Iris pigment epithelial cell (primary cell): Measurements from ENCODE around the gene SLC38A8.
A peak's percentile ranks its signal among the peaks of the same experiment; 100 is the strongest.

Experiments used
- DNase-seq: peaks from one replicate; pipeline ENCODE4 v3.0.0-alpha.2; 2011; ENCODE audit warnings: low read depth

Gene SLC38A8

DNA sequence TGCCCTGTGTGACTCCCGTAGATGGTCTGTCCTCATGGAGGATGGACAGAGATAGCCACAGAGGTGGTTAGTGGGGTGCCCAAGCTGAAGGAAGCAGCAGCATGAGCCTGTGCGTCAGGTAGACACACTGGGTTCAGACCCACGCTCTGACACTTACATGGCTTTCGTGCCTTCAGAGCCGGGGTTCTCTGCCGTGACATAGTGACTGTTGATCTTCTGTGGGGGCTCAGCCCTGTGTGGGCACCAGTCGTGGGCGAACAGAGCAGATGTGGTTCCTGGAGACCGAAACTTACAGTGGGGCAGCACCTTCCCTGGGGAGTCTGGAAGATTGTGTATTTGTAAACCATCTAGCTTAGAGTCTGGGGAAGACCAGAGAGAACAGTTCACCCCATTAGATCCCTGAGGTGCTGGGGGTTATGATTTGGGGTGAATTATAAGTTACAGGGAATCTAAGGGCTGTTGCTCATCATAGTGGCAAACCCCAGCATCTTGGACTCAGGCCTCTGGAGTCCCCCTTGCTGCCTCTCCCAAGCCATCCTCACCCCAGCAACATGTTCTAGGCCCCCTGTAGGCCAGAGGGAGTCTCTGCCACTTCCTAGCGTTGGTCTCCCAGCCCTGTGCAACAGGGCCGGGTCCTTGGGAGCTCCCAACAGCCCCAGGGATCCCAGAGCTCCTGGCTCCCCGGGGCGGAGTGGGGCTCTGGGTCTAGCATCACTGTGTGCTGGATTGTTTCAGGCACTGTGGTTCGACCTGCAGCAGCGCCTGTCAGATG lies 45.9 kb downstream of the SLC38A8 start:
- DNase-seq: no peak

DNA sequence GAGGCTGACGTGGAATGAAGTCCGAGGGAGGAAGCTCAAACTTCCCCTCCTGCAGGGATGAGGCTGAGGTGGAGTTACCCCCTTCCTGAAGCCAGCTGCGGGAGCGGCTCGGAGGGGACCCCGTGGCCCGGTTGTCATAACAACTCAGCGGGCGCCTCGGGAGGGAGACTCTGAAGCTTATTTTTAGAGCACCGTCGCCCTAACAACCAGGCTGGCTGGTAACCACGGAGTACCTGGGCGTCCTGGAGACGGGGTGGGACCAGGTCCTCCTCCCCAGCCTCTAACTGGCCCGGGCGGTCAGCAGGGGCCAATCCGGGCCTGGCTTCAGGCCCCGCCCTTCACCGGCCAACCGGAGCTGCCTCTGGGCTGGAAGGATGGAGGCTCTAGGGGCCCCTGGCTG lies 46.8 kb downstream of the SLC38A8 start:
- DNase-seq: peak; percentile 40

DNA sequence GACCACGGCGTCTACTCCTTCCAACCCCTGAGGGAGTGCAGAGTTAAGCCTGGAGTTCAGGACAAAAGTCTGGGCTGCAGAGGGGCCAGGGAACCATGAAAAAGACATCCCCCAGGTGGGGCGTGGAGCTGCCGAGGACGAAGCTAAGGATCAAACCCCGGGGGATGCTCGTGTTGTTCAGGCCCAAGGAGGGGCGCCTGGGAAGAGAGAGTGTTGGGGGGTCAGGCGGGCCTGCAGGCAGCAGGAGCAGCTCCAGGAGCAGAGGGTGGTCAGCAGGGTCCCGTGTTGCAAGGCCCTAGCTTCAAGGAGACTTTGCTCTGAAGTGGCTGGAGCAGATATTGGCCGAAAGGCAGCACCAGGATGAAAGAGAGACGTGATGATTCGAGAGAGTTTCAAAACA lies 47.9 kb downstream of the SLC38A8 start:
- peak; percentile 10 for DNase-seq

DNA sequence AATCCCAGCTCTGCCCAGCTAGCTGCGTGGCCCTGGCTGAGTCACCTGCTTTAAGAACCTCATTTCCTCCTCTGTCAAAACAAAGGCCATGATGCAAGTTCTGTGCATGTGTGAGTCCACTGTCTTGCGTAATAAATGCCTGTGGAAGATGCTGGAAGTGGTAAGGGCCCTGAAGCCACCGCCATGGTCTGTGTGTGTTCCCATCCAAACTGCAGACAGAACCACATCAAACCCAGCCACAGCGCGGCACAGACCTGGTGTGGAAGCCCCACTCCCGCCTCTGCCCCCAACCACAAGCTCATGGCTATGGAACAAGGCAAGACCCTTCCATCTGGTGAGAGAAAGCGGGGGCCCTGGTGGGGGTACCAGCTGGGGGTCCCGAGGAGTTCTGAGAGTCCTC lies 48.5 kb downstream of the SLC38A8 start:
- DNase-seq: peak; percentile 98

DNA sequence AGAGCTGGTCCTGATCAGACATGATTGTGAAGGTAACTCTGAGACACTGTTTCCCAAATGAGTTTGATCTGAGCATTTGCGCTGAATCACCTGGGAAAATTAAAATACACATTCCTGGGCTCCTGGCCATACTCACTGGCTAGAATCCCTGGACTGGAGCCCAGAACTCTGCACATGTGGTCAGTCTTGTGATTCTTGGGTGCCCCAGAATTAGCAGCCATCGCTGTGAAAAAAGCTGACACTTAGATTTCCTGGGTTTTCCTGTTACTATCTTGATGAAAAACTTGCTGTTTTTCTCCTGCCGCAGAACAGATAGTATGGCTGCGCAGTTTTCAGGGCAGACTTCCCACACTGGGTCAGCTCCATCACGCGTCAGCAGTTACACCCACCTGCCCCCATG lies 50.0 kb downstream of the SLC38A8 start:
- DNase-seq: peak; percentile 87

DNA sequence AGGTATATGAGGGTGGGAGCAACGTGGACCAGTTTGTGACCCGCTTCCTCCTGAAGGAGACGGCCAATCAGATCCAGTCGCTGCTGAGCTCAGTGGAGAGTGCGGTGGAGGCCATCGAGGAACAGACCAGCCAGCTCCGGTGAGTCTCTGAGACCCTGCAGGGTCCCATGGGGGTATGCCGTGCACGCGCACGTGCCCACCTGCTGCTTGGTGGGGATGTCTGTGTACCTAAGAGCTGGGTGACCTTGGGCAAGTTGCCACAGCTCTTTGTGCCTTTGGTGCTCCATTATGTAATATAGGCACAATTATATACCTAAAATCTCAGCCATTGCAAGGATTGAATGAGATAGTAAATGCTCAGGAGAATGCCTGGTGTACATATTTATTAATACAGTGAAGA lies 52.1 kb downstream of the SLC38A8 start:
- DNase-seq: no peak

DNA sequence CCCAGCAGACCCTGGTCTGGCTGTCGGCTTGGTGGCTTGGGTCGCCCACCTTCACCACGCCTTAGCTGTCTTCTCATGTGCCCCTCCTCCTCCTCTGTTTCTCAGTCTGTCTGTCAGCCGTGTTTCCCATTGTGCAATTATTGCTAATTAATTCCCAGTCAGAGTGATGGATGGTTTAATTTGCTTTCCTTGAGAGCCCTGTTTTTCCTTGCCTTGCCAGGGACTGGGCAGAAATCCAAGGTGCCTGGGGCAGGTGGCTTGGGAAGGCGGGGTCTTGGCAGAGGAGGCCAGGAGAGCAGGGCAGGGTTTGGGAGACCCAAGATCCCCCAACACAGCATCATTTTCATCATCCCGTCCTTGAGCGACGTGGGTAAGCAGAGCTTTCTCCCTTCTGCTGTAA lies 53.3 kb downstream of the SLC38A8 start:
- DNase-seq: no peak

DNA sequence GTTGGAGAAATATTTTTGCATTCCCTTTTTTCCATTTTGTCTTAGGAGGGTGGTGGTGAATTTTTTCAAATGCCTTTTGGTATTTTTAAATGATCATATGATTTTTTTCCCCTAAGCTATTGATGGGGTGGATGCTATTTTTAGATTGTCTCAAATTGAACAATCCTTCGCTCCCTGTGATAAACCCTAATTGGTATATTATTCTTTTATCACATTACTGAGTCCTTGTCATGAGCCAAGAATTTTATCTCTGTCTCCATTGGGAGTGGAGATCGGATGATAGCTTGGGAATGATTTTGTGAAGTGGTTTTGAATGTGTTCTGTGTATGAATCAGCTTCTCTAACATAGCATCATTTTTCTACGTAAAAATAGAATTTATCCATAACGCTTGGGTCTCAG lies 59.1 kb downstream of the SLC38A8 start:
- DNase-seq: no peak

DNA sequence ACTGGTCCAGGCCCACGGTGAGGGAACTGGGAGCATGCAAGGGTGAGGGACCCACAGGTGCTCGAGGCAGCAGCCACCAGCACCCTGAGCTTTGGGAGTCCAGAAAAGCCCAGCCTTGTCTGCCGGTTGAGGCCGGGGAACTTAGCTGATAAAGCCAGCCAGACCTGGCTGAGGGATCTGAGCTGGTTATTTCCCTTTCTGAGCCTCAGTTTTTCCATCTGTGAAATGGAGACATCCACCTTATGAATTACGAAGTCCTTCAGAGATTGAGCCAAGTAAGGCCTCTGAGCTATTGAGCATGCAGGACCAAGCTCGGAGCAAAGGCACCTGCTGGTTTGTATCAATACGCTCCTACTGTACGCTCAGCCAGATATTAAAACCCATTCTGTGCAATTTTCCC lies 60.8 kb downstream of the SLC38A8 start:
- no peak for DNase-seq

DNA sequence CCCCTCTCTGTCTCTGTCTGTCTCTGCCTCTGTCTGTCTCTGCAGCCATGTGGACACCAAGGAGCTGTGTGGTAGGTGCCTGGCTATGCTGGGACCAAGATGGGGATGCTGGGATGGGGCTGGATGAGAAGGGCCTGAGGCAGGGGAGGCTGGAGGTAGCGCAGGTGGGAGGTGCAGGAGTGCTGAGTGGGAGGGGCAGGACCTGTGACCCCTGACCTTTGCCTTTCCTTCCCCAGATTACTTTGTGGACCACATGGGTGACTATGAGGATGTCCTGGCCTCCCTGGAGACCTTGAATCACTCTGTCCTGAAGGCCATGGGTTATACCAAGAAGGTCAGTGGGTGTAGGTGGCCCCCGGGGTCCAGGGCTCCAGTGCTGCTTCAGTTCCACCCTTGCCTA lies 61.8 kb downstream of the SLC38A8 start:
- DNase-seq: no peak

DNA sequence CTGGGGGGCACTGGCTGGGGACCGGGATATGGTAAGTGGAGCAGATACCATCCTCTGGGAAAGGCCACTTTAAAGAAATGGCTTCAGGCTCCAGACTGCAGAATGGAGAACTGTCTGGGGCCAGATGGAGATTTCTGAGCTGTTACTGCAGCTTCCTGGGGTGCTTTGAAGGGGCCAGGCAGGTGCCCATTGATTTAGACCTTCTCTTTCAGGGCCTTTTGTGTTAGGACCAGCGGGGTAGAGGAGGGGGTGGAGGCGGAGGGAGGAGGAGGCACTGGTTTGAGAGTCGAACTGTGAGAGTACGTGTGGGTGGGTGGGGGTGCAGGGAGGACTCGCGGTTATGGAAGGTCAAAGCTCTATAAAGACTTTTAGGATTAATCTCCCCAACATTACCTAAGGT lies 63.2 kb downstream of the SLC38A8 start:
- no peak for DNase-seq

DNA sequence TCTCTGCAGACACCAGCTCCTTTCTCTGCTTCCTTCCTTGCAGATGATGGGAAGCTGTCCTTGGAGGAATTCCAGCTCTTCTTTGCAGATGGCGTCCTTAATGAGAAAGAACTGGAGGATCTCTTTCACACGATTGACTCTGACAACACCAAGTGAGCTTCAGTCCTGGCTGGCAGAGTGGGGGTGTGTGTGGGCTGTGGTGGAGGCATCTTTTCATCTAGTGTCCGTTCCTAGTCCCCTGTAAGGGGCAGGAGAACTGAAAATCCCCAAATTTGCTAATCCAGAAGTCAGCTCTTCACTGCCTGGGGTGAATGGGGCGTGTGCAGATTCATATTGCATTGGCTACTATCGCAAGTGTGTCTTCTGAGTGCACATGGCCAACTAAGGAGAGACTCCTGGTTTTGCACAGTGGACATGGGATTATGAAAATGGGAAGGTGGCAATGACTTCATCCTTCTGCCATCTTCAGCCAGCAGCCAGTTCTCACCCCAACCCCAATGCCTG lies 64.1 kb downstream of the SLC38A8 start:
- no peak for DNase-seq

DNA sequence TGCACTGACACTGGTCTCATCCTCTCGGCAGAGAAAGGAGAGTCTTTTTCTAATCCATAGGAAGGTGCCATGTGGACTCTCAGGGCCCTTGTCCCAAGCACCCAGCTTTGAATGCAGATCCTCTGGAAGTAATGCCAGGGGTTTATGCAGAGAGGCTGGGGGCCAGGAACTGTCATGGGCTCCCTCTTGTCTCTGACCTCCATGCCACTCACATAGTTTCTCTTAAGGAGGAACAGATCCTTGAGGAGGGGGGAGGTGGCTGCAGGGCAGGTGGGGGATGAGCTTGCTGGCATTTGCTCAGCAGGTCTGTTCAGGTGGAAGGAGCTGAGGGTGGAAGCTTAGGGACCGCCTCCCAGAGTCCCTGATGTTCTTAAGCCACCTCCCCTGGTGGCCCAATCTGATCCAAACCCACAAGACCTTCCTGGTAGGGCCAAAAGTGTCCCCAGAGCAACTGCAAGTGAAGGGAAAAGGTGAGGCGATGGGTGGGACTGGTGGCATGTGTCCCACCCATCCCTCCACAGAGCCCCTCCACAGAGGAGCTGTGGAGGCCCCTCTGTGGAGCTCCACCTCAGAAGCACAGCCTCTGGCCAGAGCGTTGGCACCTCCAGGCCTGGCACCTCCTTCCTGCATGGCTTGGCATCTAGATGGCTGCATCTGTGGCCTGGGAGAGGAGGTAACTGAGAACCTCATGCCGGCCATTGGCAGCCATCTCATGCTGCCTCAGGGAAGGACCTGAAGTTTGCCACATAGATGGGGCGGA lies 65.4 kb downstream of the SLC38A8 start:
- no peak for DNase-seq

DNA sequence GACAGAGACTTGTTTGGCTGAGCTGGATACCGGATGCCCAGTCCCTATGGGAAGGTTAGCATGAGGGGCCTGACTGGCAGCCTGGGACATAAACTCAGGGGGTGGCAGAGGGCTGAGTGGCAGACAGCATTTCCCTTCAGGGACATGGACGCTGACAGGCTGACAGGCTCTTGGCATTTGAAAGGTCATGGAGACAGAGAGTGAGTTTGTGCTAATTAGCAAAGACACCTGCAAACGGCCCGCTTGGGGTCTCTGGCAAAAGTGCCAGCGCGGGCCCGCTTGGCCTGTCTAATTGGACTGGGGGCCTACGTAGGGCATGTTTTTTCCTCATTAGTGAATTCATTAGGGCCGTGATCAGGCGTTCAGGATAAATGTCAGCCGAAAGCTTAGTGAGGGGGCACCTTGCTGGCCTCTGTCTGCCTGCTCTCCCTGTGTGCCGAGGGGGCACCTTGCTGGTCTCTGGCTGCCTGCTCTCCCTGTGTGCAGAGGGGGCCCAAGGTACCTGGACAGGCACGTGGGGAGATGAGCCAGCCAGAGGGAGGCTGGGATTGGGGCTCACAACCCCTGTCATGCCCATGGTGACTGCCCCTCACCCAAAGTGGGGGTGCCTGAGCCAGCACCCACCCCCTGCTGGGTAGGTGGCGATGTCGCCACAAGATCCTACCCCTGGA lies 66.9 kb downstream of the SLC38A8 start:
- no peak for DNase-seq

DNA sequence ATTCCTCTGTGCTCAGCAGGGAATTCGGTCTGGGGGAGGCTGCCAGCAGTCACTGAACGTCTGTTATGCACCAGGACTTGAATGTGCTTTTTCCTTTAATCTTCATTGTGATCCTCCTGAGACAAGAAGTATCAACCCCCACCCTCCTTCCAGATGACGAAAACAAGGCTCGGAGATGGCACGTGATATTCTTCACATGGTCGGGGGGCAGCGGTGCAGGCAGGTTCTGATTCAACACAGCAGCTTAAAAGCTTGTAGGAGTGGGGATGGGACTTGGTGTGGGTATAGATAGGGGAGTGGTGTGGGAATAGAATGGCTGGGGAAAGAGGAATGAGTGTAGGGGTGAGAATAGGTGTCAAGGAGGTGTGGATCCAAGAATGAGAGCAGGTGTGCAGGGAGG lies 68.1 kb downstream of the SLC38A8 start:
- DNase-seq: no peak

DNA sequence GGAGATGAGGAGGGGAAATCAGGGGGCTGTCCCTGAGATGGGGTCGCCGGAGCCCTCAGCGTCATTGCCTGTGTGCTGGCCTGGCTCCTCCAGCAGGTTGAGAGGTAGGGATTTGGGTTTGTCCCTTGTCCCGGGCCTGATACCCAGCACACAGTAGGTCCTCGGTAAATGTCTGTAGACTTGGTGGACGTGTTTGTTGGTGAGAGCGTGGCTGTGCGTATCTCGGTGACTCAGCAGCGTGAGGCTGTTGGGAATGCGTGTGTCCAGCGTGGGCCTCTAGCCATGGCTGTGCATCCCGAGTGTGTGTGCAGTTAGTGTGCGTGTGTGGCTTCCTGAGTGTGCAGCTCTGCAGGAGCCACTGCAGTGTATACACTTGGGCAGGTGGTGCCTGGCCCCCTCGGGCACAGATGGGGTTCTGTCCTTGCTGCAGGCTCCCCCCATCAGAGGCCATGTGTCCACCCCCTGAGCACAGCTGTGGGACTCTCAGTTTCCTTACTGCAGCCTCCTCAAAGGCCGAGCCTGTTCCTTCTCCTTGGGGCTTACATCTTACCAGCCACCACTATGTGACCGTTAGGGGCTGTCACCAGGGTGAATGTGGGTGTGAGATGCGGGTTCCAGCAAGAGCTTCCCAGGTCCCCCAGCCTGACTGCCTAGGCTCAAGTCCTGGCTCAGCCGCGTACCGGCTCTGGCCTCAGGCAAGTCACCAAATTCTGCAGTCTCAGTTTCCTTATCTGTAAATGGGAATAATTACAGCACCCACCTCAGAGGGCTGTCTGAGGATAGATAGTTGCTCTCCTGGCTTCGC lies 68.8 kb downstream of the SLC38A8 start:
- no peak for DNase-seq

DNA sequence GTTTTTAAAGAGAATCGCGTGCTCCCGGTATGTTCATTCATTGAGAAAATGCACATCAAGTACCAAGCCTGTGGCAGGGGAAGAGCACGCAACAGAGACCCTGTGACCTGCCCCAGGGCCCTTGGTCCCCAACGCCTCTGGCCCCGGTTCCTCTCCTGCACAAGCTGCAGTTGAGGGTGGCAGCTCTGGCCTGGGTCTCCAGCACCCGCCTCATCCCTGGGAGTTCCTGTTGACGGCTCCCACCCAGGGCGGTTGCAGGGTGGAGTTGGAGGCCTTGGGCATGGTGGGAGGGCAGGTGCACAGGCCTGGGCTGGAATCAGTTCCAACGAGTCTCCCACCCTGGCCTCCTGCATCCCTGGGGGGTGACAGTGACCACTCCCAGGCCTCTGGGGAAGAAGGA lies 69.5 kb downstream of the SLC38A8 start:
- no peak for DNase-seq

DNA sequence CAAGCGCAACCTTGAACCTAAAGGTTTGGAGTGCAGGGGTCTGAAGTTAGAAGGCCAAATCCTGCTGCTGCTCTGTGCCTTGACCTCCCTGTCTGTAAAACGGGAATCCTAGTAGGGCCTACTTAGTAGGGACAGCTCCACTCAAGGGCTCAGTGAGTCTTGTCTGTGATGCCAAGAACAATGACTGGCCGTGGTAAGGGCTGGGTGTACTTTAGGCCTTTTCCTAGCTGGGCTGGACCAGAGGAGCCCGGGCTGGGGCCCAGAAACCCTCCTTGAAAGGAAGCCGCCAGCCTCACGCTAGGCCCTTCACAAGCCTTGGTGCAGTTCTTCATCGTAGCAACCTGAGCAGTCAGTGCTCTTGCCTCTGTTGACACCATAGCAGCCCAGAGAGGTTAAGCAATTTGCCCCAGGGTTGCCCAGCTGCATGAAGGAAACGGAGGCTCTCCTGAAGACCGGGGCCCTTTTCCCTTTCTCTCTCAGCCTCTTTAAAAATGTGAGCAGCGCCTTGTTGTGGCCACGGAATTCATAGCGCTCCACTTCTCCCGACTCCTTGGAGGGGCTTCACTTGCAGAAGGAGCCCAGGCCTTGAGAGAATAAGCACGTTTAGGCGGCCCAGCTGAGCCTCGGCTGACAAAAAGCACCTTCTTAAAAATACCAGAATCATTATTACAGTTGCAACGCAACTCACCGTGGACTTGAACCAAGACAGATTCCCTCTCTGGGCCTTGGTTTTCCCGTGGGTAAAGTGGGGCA lies 70.2 kb downstream of the SLC38A8 start:
- DNase-seq: no peak

DNA sequence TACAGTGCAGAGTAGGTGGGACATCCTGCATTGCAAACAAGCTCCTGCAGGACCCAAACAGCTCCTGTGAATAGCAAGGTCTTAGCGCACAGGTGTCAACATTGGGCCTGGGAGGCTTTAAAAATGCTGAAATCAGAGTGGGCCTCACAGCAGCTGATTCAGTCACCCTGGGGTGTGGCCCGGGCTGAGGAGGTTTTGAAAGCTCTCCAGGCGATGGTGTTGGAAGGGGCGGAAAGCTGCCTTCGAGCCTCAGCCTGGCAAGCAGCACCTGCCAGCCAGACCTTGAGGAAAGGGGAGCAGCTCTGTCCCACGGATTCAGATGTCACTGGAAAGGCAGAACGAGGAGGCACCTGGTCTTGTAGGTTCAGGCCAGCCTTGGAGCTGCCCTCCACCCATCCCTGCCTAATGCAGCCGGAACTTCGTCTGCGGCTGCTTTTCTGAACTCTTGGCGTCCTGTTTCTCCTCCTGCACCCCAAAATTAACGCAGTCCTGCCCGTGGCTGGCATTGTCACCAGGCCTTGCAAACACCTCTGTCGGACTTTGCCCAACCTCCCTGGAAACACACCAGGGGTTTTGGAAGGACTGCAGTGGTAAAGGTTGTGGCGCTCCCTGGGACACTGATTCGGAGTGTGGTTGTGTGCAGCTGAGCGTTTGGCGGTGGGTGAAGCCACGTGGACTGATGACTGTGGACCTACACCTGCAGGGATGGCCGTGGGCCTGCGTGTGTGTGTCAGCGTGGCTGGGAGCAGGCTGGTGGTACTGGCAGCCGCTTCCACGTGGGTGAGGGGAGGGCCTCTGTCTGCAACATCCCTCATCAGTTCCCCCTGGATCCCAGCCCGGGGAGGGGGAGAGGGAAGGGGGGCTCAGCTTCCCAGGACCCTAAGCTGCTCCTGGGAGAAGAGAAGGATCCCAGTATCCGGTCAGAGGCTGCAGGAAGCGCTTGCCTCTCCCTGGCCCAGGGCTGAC lies 71.1 kb downstream of the SLC38A8 start:
- DNase-seq: no peak

DNA sequence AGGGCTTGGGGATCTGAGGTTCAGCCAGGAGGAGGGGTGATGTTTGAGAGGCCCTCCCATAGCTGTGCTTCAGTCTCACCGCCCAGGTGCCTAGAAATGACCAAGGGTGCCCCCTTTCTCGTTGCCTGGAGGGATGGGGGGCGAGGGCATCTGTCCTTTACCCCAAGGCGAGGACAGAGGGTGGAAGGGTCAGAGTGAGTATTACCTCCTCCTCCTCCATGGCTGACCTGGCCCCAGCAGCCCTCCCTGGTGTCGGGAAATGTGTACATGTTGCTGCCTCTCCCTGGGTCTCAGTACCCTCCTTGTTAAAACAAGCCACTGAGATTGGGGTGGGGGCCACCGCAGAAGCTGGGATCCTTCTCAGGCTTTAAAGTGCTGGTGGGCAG lies 72.2 kb downstream of the SLC38A8 start:
- DNase-seq: no peak
